HepG2 (cell line): ENCODE data around the gene SAA1. TPM values are rescaled to one million over a fixed set of nuclear protein-coding genes. Genes with fewer than 3 reads are reported as not detected.

Experiments
- CHD2 ChIP-seq: IDR thresholded peaks from 2 replicates; pipeline ENCODE4 v1.6.1; 2011; ENCODE audit warnings: low read depth, low read length, improper control_type of control experiment
- DNMT1 ChIP-seq: sonication (generic); formaldehyde crosslinking; IDR thresholded peaks from 2 replicates; pipeline ENCODE4 v1.5.1; 2020; ENCODE audit warnings: mild to moderate bottlenecking, missing genetic modification reagents
- FOXO1 ChIP-seq: sonication (generic); formaldehyde crosslinking; IDR thresholded peaks from 2 replicates; pipeline ENCODE4 v1.4.0; 2020; ENCODE audit warnings: missing genetic modification reagents
- HNF4G ChIP-seq, 2 experiments: sonication (generic) in 1 of 2; formaldehyde crosslinking in 1 of 2; IDR thresholded peaks; 2 replicates each; pipeline versions ENCODE4 v1.4.0 to v1.6.1; 2011 to 2020; ENCODE audit warnings: borderline replicate concordance in 2 of 2, low read depth in 2 of 2, mild to moderate bottlenecking in 2 of 2, low read length in 1 of 2, missing genetic modification reagents in 1 of 2, moderate library complexity in 1 of 2
- JUNB ChIP-seq: sonication (generic); formaldehyde crosslinking; IDR thresholded peaks from 2 replicates; pipeline ENCODE4 v1.8.0; 2022; ENCODE audit warnings: missing genetic modification reagents, mild to moderate bottlenecking, borderline replicate concordance
- KDM5B ChIP-seq: sonication (generic); formaldehyde crosslinking; IDR thresholded peaks from 2 replicates; pipeline ENCODE4 v1.4.0; 2020; ENCODE audit warnings: missing genetic modification reagents, mild to moderate bottlenecking, borderline replicate concordance
- MIER2 ChIP-seq: IDR thresholded peaks from 2 replicates; pipeline ENCODE4 v1.6.1; 2016; ENCODE audit warnings: missing biosample characterization, missing genetic modification reagents
- NCOR1 ChIP-seq: fragments of 200-600 bp; sonication (generic); IDR thresholded peaks from 2 replicates; pipeline ENCODE4 v1.7.0; 2017; ENCODE audit warnings: antibody characterized with exemption, low read length, borderline replicate concordance
- NPAS2 ChIP-seq: sonication (generic); formaldehyde crosslinking; IDR thresholded peaks from 2 replicates; pipeline ENCODE4 v1.8.0; 2022; ENCODE audit warnings: mild to moderate bottlenecking, missing genetic modification reagents, borderline replicate concordance
- NR2C2 ChIP-seq: sonication (generic); formaldehyde crosslinking; IDR thresholded peaks from 2 replicates; pipeline ENCODE4 v1.4.0; 2020; ENCODE audit warnings: missing genetic modification reagents, mild to moderate bottlenecking, moderate library complexity, borderline replicate concordance
- NR2F6 ChIP-seq, 2 experiments: IDR thresholded peaks; 2 replicates each; pipeline ENCODE4 v1.6.1; 2016; ENCODE audit warnings: antibody characterized with exemption in 1 of 2, mild to moderate bottlenecking in 1 of 2
- PLRG1 ChIP-seq: fragments of 450-650 bp; conservative IDR thresholded peaks from 2 replicates; pipeline ENCODE4 v1.6.1; 2016
- POLR2A ChIP-seq, 2 experiments: IDR thresholded peaks; 2 replicates each; pipeline ENCODE4 v1.6.1; 2011; ENCODE audit warnings: low read depth in 2 of 2, low read length in 2 of 2, mild to moderate bottlenecking in 1 of 2, moderate library complexity in 1 of 2; ENCODE audit not compliant: insufficient read depth in 1 of 2
- RARA ChIP-seq: IDR thresholded peaks from 2 replicates; pipeline ENCODE4 v1.6.1; 2016; ENCODE audit warnings: missing genetic modification reagents, missing compliant biosample characterization
- REXO4 ChIP-seq: sonication (generic); formaldehyde crosslinking; IDR thresholded peaks from 2 replicates; pipeline ENCODE4 v1.8.0; 2022; ENCODE audit warnings: missing genetic modification reagents, mild to moderate bottlenecking, borderline replicate concordance
- RFXAP ChIP-seq: sonication (generic); formaldehyde crosslinking; IDR thresholded peaks from 2 replicates; pipeline ENCODE4 v1.4.0; 2020; ENCODE audit warnings: missing genetic modification reagents, borderline replicate concordance
- RXRB ChIP-seq: IDR thresholded peaks from 2 replicates; pipeline ENCODE4 v1.6.1; 2016; ENCODE audit warnings: borderline replicate concordance, missing genetic modification reagents, missing compliant biosample characterization
- SMAD9 ChIP-seq: sonication (generic); formaldehyde crosslinking; IDR thresholded peaks from 2 replicates; pipeline ENCODE4 v1.5.1; 2020; ENCODE audit warnings: mild to moderate bottlenecking, missing genetic modification reagents
- TEAD3 ChIP-seq: optimal IDR thresholded peaks from 2 replicates; pipeline ENCODE3; 2016; ENCODE audit warnings: borderline replicate concordance
- TMF1 ChIP-seq: sonication (generic); formaldehyde crosslinking; IDR thresholded peaks from 2 replicates; pipeline ENCODE4 v1.8.1; 2022; ENCODE audit warnings: low read depth, missing genetic modification reagents
- XRCC5 ChIP-seq: fragments of 200-400 bp; formaldehyde crosslinking; optimal IDR thresholded peaks from 2 replicates; pipeline ENCODE3; 2017; ENCODE audit warnings: mild to moderate bottlenecking, low read length
- ZMYM3 ChIP-seq: sonication (generic); formaldehyde crosslinking; IDR thresholded peaks from 2 replicates; pipeline ENCODE4 v1.5.1; 2020; ENCODE audit warnings: mild to moderate bottlenecking, missing genetic modification reagents
- ZNF543 ChIP-seq: sonication (generic); formaldehyde crosslinking; IDR thresholded peaks from 2 replicates; pipeline ENCODE4 v1.4.0; 2020; ENCODE audit warnings: mild to moderate bottlenecking, missing genetic modification reagents
- ZNF577 ChIP-seq: sonication (generic); formaldehyde crosslinking; IDR thresholded peaks from 2 replicates; pipeline ENCODE4 v1.4.0; 2020; ENCODE audit warnings: mild to moderate bottlenecking, low read depth, missing genetic modification reagents, borderline replicate concordance
- ZNF607 ChIP-seq: sonication (generic); formaldehyde crosslinking; IDR thresholded peaks from 2 replicates; pipeline ENCODE4 v1.5.1; 2020; ENCODE audit warnings: missing genetic modification reagents, mild to moderate bottlenecking, borderline replicate concordance
- ZNF772 ChIP-seq: sonication (generic); formaldehyde crosslinking; IDR thresholded peaks from 2 replicates; pipeline ENCODE4 v1.5.0; 2020; ENCODE audit warnings: mild to moderate bottlenecking, missing genetic modification reagents
- ZNF782 ChIP-seq: sonication (generic); formaldehyde crosslinking; IDR thresholded peaks from 2 replicates; pipeline ENCODE4 v1.4.0; 2020; ENCODE audit warnings: missing genetic modification reagents, mild to moderate bottlenecking, borderline replicate concordance
- polyA plus RNA-seq, 8 experiments: library from polyadenylated mRNA; depleted of rRNA in 3 of 8; stranded (reverse) in 7 of 8; unstranded in 1 of 8; fragments of >200 nt; fragmentation: Illumina TruSeq in 4 of 8; extraction: Trizol in 4 of 8; gene quantifications; 2 replicates each; pipeline versions ENCODE4 v1.2.1 to v1.2.3, GENCODE V29; 2011 to 2016; ENCODE audit warnings: low read depth in 4 of 8, missing spikeins in 1 of 8, mixed read lengths in 1 of 8; ENCODE audit not compliant: insufficient read depth in 1 of 8
- total RNA-seq, 5 experiments: library from RNA; depleted of rRNA; stranded (reverse); fragments of >200 nt; fragmentation: Illumina TruSeq; extraction: Trizol; gene quantifications; 2 replicates each; pipeline ENCODE4 v1.2.3, GENCODE V29; 2016; ENCODE audit warnings: low read depth in 1 of 5
- TF ChIP-seq, protein P1 (sequence below): sonication (generic); formaldehyde crosslinking; IDR thresholded peaks from 2 replicates; pipeline ENCODE4 v1.5.1; 2020; ENCODE audit warnings: mild to moderate bottlenecking, moderate library complexity, missing genetic modification reagents
- TF ChIP-seq, protein P2 (sequence below): sonication (generic); formaldehyde crosslinking; IDR thresholded peaks from 2 replicates; pipeline ENCODE4 v1.4.0; 2020; ENCODE audit warnings: missing genetic modification reagents

The SAA1 gene
- total and polyA plus RNA-seq, 2 of the 13 experiments (the other 11 are each of a cell fraction or from before 2014, with no cell fraction given) = not detected

GRCh38 chr11:18236664-18237356, 29.3 kb upstream of the SAA1 start, which contains the start of gene SAA4 (continued):
- no peak for TF ChIP-seq ZNF782
- no peak for TF ChIP-seq SMAD9 (CRISPR knock-in tag)
- TF ChIP-seq, protein P1, sequence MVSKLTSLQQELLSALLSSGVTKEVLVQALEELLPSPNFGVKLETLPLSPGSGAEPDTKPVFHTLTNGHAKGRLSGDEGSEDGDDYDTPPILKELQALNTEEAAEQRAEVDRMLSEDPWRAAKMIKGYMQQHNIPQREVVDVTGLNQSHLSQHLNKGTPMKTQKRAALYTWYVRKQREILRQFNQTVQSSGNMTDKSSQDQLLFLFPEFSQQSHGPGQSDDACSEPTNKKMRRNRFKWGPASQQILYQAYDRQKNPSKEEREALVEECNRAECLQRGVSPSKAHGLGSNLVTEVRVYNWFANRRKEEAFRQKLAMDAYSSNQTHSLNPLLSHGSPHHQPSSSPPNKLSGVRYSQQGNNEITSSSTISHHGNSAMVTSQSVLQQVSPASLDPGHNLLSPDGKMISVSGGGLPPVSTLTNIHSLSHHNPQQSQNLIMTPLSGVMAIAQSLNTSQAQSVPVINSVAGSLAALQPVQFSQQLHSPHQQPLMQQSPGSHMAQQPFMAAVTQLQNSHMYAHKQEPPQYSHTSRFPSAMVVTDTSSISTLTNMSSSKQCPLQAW (CRISPR knock-in tag) = no peak
- peak; percentile 57; the same call in 1 of the 2 replicates for TF ChIP-seq HNF4G (IDR thresholded peaks at IDR 0.05; ENCODE audit: borderline replicate concordance, low read depth, low read length)
- TF ChIP-seq HNF4G (CRISPR knock-in tag; IDR thresholded peaks at IDR 0.05; ENCODE audit: borderline replicate concordance, low read depth) = no peak
- TF ChIP-seq TEAD3 (CRISPR knock-in tag) = peak; percentile 83
- no peak for TF ChIP-seq ZNF577
- peak in 1 of 2 experiments; percentile 90; a peak in 2 of 4 replicates for TF ChIP-seq POLR2A (IDR thresholded peaks at IDR 0.05; ENCODE audit: insufficient read depth in 1 of 2, low read depth in 2 of 2, low read length in 2 of 2)
- TF ChIP-seq REXO4 (CRISPR knock-in tag) = no peak
- TF ChIP-seq NCOR1 = 0 out of 2 replicates have a peak, but pooled peaks have one; percentile 17
- TF ChIP-seq NR2C2 (CRISPR knock-in tag) = peak; percentile 27; the same call in 1 of the 2 replicates
- TF ChIP-seq MIER2 = 0 out of 2 replicates have a peak, but pooled peaks have one; percentile 16
- TF ChIP-seq ZNF772 (CRISPR knock-in tag) = no peak
- peak; percentile 64 for TF ChIP-seq RARA (CRISPR knock-in tag)
- TF ChIP-seq RFXAP = no peak
- TF ChIP-seq DNMT1 (CRISPR knock-in tag) = no peak
- TF ChIP-seq CHD2 = no peak
- TF ChIP-seq NR2F6 (IDR thresholded peaks at IDR 0.05) = peak; percentile 59
- TF ChIP-seq NR2F6 (CRISPR knock-in tag; IDR thresholded peaks at IDR 0.05) = peak; percentile 65
- TF ChIP-seq TMF1 (CRISPR knock-in tag) = no peak
- TF ChIP-seq RXRB (CRISPR knock-in tag) = peak; percentile 62
- no peak for TF ChIP-seq ZMYM3 (CRISPR knock-in tag)
- TF ChIP-seq, protein P2, sequence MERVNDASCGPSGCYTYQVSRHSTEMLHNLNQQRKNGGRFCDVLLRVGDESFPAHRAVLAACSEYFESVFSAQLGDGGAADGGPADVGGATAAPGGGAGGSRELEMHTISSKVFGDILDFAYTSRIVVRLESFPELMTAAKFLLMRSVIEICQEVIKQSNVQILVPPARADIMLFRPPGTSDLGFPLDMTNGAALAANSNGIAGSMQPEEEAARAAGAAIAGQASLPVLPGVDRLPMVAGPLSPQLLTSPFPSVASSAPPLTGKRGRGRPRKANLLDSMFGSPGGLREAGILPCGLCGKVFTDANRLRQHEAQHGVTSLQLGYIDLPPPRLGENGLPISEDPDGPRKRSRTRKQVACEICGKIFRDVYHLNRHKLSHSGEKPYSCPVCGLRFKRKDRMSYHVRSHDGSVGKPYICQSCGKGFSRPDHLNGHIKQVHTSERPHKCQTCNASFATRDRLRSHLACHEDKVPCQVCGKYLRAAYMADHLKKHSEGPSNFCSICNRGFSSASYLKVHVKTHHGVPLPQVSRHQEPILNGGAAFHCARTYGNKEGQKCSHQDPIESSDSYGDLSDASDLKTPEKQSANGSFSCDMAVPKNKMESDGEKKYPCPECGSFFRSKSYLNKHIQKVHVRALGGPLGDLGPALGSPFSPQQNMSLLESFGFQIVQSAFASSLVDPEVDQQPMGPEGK = no peak
- no peak for TF ChIP-seq KDM5B (CRISPR knock-in tag)
- no peak for TF ChIP-seq PLRG1
- TF ChIP-seq ZNF607 (CRISPR knock-in tag) = no peak
- TF ChIP-seq ZNF543 (CRISPR knock-in tag) = no peak
- peak; percentile 45; the same call in 1 of the 2 replicates for TF ChIP-seq FOXO1 (CRISPR knock-in tag)
- TF ChIP-seq XRCC5 = no peak
- no peak for TF ChIP-seq NPAS2
- TF ChIP-seq JUNB (CRISPR knock-in tag) = peak; percentile 92
